Measurements from ENCODE around the gene MTMR10. TPM values are rescaled to one million over a fixed set of nuclear protein-coding genes. Genes with fewer than 3 reads are reported as not detected.

Gene MTMR10
- total and polyA plus RNA-seq, 2 experiments from 2014 or later = 8.5 to 10.0 TPM

- Histone ChIP-seq H3K9me3 (ENCODE audit: low read depth) (no peaks in the 10 kb centered on the region), H3K27ac (no peak overlapping the region), H3K36me3 (peaks cover 70% of the 10 kb centered on the region), H3K27me3 (no peaks in the 10 kb centered on the region), H3K4me1 (ENCODE audit: low read depth) (no peaks in the 10 kb centered on the region), H3K4me3 (no peak overlapping the region)
- no peak for TF ChIP-seq CTCF (IDR thresholded peaks at IDR 0.05; ENCODE audit: low read depth, low read length)
- no peak for DNase-seq (ENCODE audit: low read depth in 1 of 2, low spot score in 1 of 2)
Observed at GRCh38 chr15:30923429-30923828, 68.0 kb downstream of the MTMR10 start.

GRCh38 chr15:30922480-30923311 is 68.7 kb downstream of the MTMR10 start:
- DNase-seq (ENCODE audit: low read depth in 1 of 2, low spot score in 1 of 2) = peak in 1 of 2 donors; percentile 15
- Histone ChIP-seq H3K4me1 (ENCODE audit: low read depth) (no peaks in the 10 kb centered on the region), H3K4me3 (no peak overlapping the region), H3K27me3 (no peaks in the 10 kb centered on the region), H3K9me3 (ENCODE audit: low read depth) (no peaks in the 10 kb centered on the region), H3K27ac (peak overlapping the region; percentile 34), H3K36me3 (peaks cover 73% of the 10 kb centered on the region)
- TF ChIP-seq CTCF (IDR thresholded peaks at IDR 0.05; ENCODE audit: low read depth, low read length) = no peak

GRCh38 chr15:30921781-30922479 is 69.5 kb downstream of the MTMR10 start:
- no peaks in the 10 kb centered on the region for H3K9me3 ChIP-seq (ENCODE audit: low read depth)
- no peak for DNase-seq (ENCODE audit: low read depth in 1 of 2, low spot score in 1 of 2)
- H3K4me1 ChIP-seq (ENCODE audit: low read depth) = no peaks in the 10 kb centered on the region
- no peaks in the 10 kb centered on the region for H3K27me3 ChIP-seq
- no peak for TF ChIP-seq CTCF (IDR thresholded peaks at IDR 0.05; ENCODE audit: low read depth, low read length)
- H3K27ac ChIP-seq = no peak overlapping the region
- H3K4me3 ChIP-seq = no peak overlapping the region
- H3K36me3 ChIP-seq = peaks cover 71% of the 10 kb centered on the region

GRCh38 chr15:30921106-30921505 is 70.3 kb downstream of the MTMR10 start:
- no peaks in the 10 kb centered on the region for H3K4me1 ChIP-seq (ENCODE audit: low read depth)
- no peak overlapping the region for H3K27ac ChIP-seq
- no peaks in the 10 kb centered on the region for H3K27me3 ChIP-seq
- no peaks in the 10 kb centered on the region for H3K9me3 ChIP-seq (ENCODE audit: low read depth)
- peaks cover 71% of the 10 kb centered on the region for H3K36me3 ChIP-seq
- H3K4me3 ChIP-seq = no peak overlapping the region
- no peak for DNase-seq (ENCODE audit: low read depth in 1 of 2, low spot score in 1 of 2)
- no peak for TF ChIP-seq CTCF (IDR thresholded peaks at IDR 0.05; ENCODE audit: low read depth, low read length)

- H3K27me3 ChIP-seq = no peaks in the 10 kb centered on the region
- no peaks in the 10 kb centered on the region for H3K4me1 ChIP-seq (ENCODE audit: low read depth)
- no peak overlapping the region for H3K27ac ChIP-seq
- H3K9me3 ChIP-seq (ENCODE audit: low read depth) = no peaks in the 10 kb centered on the region
- no peak overlapping the region for H3K4me3 ChIP-seq
- TF ChIP-seq CTCF (IDR thresholded peaks at IDR 0.05; ENCODE audit: low read depth, low read length) = no peak
- DNase-seq (ENCODE audit: low read depth in 1 of 2, low spot score in 1 of 2) = no peak
- peaks cover 69% of the 10 kb centered on the region for H3K36me3 ChIP-seq
Observed at GRCh38 chr15:30919877-30920550, 71.4 kb downstream of the MTMR10 start.
